ENCODE measurements around the gene TICAM2. TPM values are rescaled to one million over a fixed set of nuclear protein-coding genes. Genes with fewer than 3 reads are reported as not detected.

The TICAM2 gene
- total RNA-seq, 1 donor from 2014 or later, result 6.9 TPM

DNA sequence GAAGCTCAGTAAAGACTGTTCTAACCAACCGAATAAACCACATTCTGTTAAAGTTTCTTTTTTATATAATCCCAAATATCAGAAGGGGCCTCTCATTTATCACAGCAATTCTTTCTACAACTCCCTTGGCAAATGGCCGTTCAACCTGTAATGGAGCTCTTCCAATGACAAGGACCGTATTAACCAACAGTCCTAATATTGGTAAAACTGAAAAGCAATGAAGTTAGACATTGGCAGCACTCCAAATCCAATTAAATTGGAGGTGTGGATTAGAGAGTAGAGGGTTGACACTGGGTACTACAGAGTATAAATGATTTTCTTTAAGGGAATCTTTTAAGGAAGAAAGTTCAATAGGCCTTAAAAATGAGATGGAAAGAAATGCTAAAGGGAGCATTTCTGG lies 22.7 kb upstream of the TICAM2 start:
- ATAC-seq, result no peak
- intact Hi-C loops (cut with DNase I), result no loop called here
- no peak for DNase-seq
- H3K4me1 ChIP-seq, result peaks cover 43% of the 10 kb centered on the region
- TF ChIP-seq CTCF (IDR thresholded peaks at IDR 0.05), result no peak
- H3K9me3 ChIP-seq, result no peaks in the 10 kb centered on the region
- H3K36me3 ChIP-seq, result peaks cover 18% of the 10 kb centered on the region
- H3K27me3 ChIP-seq, result no peaks in the 10 kb centered on the region
- H3K4me3 ChIP-seq, result peak overlapping the region; percentile 95
- peak overlapping the region; percentile 96 for H3K27ac ChIP-seq

- H3K9me3 ChIP-seq, result no peaks in the 10 kb centered on the region
- no peak for ATAC-seq
- no peaks in the 10 kb centered on the region for H3K27me3 ChIP-seq
- DNase-seq, result no peak
- TF ChIP-seq CTCF (IDR thresholded peaks at IDR 0.05), result no peak
- intact Hi-C loops (cut with DNase I), result no loop called here
- peaks cover 31% of the 10 kb centered on the region for H3K36me3 ChIP-seq
- no peak overlapping the region for H3K27ac ChIP-seq
- H3K4me3 ChIP-seq, result peak overlapping the region; percentile 95
- peaks cover 43% of the 10 kb centered on the region for H3K4me1 ChIP-seq
Observed at GRCh38 chr5:115623658-115624057, 21.4 kb upstream of the TICAM2 start.

DNA sequence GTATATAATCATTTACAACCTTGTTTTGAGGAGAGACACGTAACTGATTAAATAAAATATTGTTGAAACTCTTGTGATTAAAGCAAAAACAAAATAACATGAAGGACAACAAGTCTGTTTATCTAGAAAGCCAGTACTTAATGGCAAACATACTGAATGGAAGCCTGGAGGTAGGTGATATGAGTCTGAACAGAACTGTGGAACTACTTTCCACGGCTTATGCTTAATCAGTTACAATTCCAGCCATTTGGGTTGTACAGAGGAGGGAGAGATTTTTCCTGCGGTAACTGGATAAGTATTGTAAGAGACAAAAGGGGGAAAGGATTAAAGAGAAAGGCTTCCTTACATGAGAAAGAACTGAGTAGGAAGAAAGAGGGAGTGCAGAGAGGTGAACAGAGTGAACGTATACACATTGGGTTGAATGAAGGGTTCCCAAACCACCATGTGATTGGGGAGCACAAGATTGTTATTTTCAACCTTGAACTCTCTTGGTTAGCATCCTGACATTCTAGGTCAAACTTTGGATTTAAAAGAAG lies 19.2 kb upstream of the TICAM2 start:
- intact Hi-C loops (cut with DNase I), result no loop called here
- Histone ChIP-seq H3K4me3 (no peak overlapping the region), H3K36me3 (peaks cover 38% of the 10 kb centered on the region), H3K9me3 (no peaks in the 10 kb centered on the region), H3K27ac (no peak overlapping the region), H3K4me1 (peaks cover 37% of the 10 kb centered on the region), H3K27me3 (no peaks in the 10 kb centered on the region)
- DNase-seq, result no peak
- no peak for TF ChIP-seq CTCF (IDR thresholded peaks at IDR 0.05)
- ATAC-seq, result no peak

DNA sequence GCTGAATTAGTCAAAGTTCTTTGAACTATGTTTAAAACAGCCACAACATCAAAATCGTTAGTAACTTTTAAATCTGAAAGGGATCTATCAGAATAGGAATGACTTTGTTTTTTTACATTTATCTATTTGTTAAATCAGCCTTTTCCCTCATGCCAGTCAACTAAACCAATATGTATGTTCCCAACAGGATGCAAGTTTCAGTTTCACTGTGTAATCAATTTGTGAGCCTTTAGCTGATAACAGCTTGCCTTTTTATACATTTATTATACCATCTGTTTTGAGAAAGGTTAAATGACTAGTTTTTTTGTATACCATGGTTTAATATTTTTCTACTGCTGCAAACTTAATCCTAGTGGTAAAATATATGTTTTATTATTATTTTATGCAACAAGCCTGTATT lies 14.6 kb upstream of the TICAM2 start:
- no peaks in the 10 kb centered on the region for H3K27me3 ChIP-seq
- no peaks in the 10 kb centered on the region for H3K9me3 ChIP-seq
- peaks cover 6% of the 10 kb centered on the region for H3K4me1 ChIP-seq
- TF ChIP-seq CTCF (IDR thresholded peaks at IDR 0.05), result no peak
- intact Hi-C loops (cut with DNase I), result no loop called here
- DNase-seq, result no peak
- no peak overlapping the region for H3K4me3 ChIP-seq
- ATAC-seq, result no peak
- peaks cover 55% of the 10 kb centered on the region for H3K36me3 ChIP-seq
- H3K27ac ChIP-seq, result no peak overlapping the region

DNA sequence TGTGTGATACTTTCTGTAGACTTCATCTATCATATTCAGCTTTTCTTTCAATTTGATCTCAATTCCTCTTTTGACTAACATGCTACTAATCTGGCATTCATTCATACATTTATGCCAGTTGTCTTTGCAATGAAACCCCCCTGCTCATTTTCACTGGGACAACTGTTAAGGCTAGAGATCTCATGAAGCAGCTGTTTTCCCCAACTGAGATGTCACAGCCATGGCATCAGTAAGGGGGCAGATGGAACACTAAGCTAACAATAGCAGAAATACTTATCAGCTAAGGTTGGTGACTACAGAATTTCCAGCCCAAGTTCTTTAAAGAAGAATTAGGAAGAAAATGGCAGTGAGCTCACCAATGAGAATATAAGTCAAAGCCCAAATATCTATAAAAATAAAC lies 14.2 kb upstream of the TICAM2 start:
- no peak overlapping the region for H3K27ac ChIP-seq
- ATAC-seq, result no peak

More for the DNA sequence above, 14.2 kb upstream of the TICAM2 start:
- no peak for TF ChIP-seq CTCF (IDR thresholded peaks at IDR 0.05)
- Histone ChIP-seq H3K27me3 (no peaks in the 10 kb centered on the region), H3K4me3 (no peak overlapping the region), H3K4me1 (peaks cover 2% of the 10 kb centered on the region), H3K9me3 (no peaks in the 10 kb centered on the region), H3K36me3 (peaks cover 55% of the 10 kb centered on the region)
- DNase-seq, result no peak
- intact Hi-C loops (cut with DNase I), result no loop called here

Data from upper lobe of right lung (tissue), 1 donor.